HG03060 (cell line): ENCODE results near the gene OR2T6.
"Not testable (repeated sequence)": the region's sequence is repeated elsewhere in the genome, so short reads cannot be mapped to it uniquely, and the experiment has no call there.

Experiments
- ATAC-seq: cut with Tn5 transposase; IDR thresholded peaks from one replicate; pipeline ENCODE4 v1.9.1; 2021; ENCODE audit warnings: low read depth, moderate number of reproducible peaks; ENCODE audit not compliant: unreplicated experiment

The OR2T6 gene

DNA sequence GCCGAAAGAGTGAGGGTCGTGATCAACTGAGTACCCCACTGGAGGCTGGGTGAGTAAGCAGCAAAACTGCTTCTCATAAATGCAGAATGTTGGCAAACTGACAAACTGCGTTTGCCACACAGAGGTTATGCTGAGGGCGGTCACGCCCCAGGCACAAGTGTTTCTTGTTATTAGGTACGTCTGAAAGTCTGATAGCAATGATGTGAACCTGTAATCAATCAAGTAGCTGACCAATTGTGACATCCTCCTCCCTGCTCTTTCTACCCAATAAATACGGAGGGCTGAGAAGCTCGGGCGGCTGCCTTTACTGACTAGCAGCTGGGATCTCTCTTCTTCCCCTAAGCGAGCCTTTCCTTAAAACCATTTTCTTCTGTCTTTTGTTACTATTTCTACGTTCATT is 56.1 kb downstream of the OR2T6 start:
- ATAC-seq = not testable (repeated sequence)

DNA sequence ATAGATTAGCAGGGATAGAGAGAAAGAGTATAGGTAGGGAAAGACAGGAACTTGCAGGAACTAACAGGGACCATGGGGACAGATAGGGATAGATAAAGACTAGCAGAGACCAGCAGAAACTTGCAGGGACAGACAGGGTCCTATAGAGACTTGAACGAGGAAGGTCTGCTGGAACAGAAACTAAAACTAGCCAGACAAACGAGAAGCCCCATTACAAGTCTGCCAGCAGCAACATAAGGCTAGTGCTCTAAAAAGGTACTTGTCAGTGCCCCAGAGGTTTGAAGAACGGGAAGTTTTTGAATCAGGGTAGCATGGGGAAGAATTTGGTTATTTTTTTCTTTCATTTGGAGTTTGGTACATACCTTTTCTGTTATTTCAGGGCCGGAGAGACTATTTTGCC is 56.7 kb downstream of the OR2T6 start:
- ATAC-seq = not testable (repeated sequence)

DNA sequence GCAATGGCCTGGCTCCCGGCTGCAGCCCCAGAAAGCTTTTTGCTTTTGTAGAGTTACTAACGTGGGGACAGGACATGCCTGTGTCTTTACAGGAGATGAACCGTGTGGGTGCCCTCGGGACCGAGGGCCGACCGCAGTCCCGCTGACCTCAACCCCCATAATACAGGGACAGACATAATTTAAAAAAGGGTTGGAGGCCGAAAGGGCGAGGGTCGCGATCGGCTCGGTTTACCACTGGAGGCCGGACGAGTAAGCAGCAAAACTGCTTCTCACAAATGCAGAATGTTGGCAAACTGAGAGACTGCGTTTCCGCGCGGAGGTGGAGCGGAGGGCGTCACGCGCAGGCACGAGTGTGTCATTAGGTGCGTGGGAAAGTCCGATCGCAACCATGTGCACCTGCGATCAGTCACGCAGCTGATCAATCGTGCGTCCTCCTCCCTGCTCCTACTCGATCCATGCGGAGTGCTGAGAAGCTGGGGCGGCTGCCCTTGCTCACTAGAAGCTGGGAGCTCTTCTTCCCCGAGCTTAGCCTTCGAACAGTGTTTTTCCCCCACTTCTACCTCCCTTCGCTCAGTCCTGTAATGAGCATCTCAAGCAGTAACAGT is 58.4 kb downstream of the OR2T6 start:
- ATAC-seq = not testable (repeated sequence)

DNA sequence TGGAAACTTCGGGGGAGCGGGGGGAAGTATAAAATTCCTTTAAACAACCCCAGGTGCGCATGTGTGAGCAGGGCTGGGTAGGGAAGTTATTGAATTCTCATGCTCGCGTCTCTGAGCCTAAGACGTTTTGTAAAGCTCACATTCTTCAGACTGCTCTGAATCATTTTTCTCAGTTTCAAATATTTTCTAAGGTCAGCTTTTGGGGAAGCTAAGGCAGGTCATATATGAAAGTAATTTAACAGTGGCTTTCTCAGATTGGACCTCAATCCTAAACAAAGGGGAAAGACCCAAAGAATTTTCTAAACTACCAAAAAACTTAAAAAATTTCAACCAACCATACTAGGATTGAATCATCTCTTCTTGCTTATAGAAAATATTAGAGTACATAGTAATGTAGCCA is 59.4 kb downstream of the OR2T6 start:
- not testable (repeated sequence) for ATAC-seq

DNA sequence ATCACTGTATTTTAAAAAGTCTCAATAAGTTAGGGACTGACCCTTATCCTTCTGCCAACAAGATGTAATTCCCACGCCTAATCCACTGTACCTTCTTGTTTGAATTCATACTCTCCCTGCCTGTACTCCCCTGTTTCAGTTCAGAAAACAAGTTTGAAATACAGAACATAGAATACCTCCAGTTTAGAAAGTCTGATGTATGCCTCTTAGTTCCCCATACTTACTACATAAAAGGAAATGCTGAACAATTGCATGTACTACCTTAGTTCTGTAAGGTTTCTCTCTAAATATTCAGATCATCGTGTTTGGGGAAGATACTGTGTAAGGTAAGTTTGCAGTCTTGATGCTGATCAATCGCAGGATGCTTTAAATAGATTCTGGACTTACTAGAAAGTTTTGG is 60.8 kb downstream of the OR2T6 start:
- ATAC-seq = not testable (repeated sequence)

DNA sequence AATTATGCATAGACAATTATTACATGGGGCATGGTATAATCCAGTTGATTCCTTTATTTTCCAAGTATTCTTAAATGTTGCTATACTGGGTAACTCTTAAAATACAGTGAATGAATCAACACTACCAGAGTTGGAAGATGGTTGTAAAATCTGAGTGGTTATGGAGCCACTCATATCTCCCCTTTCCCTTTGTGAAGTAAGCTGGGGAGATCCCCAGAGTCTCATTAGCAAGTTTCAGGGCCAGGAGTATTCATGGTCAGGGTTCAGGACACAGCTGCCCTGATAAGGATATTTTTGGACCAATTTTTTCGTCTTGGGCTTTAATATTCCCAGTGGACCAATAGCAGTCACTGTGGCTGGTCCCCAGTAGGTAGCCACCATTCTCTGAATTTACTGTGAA is 63.1 kb downstream of the OR2T6 start:
- ATAC-seq = not testable (repeated sequence)

DNA sequence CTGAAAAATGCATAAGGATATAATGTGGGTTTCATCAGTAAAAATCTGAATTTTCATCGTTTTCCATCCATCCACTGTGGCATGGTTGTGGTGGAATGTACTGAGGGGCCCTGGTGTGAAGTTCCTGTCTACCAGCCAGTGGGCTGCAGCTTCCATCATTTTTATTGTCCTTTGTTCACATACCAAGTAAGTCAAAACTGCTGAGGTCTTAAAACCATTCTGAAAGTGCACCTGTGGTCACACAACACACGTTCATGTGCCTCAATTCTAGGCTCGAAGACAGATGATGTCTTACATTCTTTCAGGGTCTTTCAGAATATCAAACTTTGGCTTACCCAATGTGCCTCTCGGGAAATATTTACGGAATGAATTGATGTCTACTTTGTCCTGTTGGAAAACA is 63.7 kb downstream of the OR2T6 start:
- not testable (repeated sequence) for ATAC-seq
